Astrocyte of the hippocampus (primary cell): ENCODE results near the gene TRIM41.
"Not testable (repeated sequence)": the region's sequence is repeated elsewhere in the genome, so short reads cannot be mapped to it uniquely, and the experiment has no call there.

Source experiments
- DNase-seq: peaks from one replicate; pipeline ENCODE4 v3.0.0; 2011; ENCODE audit warnings: low read depth, low spot score

The TRIM41 gene

GRCh38 chr5:181223058-181223728 is at the start of gene TRIM41:
Gene TRIM41, plus strand, starts transcription at chr5:181223281. Its CDS starts 719 bp downstream, at chr5:181224000.
- DNase-seq, result peak; percentile 98

DNA sequence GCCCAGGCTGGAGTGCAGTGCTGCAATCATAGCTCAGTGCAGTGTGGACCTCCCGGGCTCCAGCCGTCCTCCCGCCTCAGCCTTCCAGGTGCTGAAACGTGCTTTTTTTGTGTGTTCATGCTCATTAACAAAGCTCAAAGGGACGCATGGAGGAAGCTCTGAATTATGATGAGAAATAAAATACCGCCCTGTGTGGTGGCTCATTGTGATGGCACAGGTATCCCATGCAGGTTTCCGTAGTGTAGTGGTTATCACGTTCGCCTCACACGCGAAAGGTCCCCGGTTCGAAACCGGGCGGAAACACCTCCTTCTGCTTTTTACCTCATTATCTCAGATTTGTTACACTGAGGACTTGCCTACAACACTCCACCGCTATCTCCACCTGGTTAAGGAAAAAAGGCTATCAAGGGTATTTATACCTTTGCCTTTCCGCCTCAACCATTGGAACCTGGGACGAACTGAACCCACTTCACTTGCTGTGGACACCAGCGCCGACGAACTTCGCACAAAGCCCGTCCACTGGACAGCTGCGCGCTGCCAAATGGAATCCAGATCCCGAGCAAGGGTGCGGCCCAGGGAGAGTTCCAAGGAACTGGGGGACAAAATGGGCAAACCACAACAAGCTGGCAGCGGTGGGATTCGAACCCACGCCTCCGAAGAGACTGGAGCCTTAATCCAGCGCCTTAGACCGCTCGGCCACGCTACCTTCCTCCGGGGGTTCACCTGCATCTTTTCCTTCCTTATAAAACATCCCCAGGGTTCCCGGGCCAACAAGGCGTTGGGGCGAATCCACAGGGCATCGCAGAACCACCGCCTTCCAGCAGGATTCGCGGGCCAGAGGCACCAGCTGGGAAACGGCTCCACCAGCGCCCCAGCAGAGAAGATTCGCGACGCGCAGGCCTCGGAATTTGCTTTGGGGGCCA is 49.4 kb upstream of the TRIM41 start:
- peak; percentile 42 for DNase-seq

- no peak for DNase-seq
Observed at GRCh38 chr5:181176254-181176952, 46.7 kb upstream of the TRIM41 start.

GRCh38 chr5:181177559-181177958 is 45.5 kb upstream of the TRIM41 start:
- not testable (repeated sequence) for DNase-seq

DNA sequence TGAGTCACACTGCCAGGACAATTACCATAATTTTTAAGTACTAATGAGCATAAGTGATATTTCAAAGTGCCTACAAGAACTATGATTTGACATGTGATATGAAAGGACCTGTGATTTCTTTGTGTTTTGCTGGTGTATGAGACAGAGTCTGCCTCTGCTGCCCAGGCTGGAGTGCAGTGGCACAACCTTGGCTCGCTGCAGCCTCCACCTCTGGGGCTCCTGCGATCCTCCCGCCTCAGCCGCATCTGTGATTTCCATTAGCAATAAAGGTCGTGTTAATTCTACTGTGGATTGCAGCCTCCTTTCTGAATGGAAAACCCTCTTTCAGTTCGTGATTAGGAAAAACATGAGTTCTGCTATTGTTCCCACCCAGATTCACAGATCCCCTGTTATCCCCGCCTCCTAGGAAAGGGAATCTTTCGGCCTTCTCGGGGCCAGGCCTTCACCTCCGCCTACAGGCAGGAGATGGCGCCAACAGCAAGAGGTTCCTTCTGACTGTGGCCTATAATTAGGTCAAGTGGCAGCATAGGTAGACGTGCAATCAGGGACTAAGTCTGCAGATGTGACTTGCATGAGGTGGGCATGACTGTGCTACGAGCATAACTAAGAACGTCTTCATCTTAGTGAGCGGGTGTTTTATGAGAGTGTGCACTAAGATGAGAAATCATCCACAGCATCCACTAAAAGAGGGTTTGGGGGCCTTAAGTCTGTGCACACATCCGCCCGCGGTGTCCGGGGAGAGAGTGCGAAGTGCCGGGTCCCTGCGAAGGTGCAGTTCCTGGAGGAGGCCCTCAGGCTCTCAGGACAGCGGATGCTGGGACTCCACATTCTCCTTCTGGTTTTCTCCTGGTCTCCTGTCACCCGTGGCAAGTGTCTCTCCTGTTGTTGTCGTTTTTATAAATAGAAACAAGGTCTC is 41.2 kb upstream of the TRIM41 start:
- peak; percentile 80 for DNase-seq

- DNase-seq, result no peak
Observed at GRCh38 chr5:181182651-181183050, 40.4 kb upstream of the TRIM41 start.

- DNase-seq, result no peak
Observed at GRCh38 chr5:181184845-181185216, 38.2 kb upstream of the TRIM41 start.

DNA sequence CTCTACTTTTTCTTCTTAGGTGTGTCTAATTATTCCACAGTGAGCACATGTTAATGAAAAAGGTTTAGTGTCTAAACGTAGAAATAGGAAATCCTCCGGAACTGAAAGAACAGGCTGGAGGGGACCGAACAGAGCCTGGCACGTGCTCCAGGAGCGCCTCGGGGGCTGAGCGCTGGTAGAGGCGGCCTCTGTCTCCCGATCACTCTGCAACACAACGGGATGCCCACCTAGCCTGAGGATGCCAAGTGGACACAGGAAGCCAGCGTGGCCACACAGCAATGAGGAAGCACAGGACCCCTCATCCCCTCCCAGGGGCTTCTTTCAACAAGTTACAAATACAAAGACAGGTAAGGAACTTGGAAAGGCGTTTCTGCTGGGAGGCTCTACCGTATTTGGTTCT is 37.5 kb upstream of the TRIM41 start:
- DNase-seq, result no peak

DNA sequence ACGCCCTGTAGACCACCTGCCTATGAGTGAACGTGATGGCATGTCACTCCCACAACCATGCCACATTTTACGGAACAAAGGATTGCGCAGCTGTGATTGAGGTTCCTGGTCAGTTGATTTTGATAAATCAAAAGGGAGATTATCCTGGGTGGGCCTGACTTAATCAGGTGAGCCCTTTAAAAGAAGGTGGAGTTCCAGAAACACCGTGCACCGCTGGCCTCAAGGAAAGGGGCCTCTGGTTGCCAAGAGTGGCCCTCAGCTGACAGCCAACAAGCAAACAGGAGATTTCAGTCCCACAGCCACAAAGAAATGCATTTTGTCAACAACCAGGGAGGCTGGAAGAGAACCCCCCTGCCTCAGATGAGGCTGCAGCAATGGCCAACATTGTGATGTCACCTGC is 37.1 kb upstream of the TRIM41 start:
- no peak for DNase-seq

DNA sequence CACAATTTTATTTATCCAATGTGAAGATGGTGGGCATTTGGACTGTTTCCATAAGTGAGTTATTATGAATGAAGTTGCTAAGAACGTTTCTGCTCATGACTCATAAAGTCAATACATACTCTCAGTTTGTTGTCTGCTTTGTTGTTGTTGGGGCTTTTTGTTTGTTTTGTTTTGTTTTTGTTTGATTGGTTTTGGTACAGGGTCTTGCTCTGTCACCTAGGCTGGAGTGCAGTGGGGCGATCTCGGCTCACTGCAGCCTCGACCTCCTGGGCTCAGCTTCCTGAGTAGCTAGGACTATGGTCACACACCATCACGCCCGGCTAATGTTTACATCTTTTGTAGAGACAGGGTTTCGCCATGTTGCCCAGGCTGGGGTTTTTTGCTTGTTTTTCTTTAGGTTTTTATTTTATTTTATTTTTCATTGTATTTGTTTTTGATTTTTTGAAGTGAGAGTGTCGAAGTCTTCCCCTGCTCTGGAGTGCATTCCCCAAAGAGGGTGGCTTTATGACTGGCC is 36.0 kb upstream of the TRIM41 start:
- DNase-seq, result no peak

GRCh38 chr5:181187500-181188213 is 35.4 kb upstream of the TRIM41 start:
- peak; percentile 78 for DNase-seq

DNA sequence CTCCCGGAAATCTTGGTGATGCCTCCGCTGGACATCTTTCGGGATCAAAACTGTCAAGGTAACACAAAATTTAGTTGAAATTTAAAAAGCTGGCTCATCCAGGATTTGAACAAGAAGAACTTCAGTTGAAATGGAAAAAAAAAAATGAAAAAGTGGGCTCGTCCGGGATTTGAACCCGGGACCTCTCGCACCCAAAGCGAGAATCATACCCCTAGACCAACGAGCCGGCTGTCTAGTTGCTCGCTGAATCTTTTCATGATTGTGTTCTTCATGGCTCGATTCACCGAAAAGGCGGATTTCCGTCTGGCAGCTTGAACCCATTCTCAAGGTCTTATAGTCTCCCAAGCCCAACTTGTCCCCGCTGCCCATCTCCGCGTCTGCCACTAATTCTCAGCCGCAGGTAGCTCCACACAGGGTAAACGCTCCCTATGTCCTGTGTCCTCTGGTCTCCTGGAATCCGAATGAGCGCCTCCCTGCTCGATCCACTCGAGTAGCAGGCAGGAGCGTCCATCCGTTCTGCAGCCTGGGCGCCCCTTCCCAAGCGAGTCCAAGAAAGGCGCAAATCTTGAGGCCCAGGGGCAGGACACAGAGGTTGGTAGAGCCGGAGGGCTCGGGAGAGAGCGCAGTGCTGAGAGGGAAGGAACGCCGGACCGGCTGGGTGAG is 34.2 kb upstream of the TRIM41 start:
- peak; percentile 85 for DNase-seq

- peak; percentile 59 for DNase-seq
Observed at GRCh38 chr5:181189363-181189961, 33.6 kb upstream of the TRIM41 start.

DNA sequence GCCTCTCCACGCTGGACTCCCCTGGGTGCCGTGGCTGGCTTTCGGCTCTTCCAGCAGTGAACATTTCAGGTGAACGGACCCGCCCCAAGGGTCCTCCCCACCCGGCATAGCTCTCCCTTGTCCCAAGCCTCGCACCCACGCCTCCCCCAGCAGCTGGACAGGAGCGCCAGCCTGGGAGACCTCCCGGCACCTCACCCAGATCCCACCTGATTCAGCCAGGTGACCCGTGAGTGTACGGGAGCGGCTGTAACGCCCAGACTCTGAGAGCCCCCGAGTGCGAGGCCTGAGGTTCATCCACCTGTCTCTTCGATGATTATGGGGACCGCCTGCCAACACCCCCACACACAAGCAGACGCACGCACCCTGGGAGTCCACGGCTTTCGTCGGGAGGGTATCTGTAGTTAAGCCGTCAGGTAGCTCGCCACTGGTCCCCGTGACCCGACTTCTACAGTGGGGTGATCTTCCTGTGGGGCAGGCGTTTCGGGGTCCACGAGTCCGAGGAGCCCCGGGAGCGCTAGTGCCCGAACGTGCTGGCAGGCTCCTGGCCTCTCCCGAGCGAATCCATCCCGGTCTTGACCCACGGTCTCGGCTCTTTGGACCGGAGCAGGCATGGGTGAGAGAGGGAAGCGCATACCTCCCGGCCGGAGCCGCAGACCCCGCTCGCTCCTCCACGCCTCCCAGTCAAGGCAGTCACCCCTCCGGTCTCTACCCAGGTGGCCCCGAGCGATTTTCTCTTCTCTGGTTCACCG is 32.9 kb upstream of the TRIM41 start:
- peak; percentile 36 for DNase-seq

DNA sequence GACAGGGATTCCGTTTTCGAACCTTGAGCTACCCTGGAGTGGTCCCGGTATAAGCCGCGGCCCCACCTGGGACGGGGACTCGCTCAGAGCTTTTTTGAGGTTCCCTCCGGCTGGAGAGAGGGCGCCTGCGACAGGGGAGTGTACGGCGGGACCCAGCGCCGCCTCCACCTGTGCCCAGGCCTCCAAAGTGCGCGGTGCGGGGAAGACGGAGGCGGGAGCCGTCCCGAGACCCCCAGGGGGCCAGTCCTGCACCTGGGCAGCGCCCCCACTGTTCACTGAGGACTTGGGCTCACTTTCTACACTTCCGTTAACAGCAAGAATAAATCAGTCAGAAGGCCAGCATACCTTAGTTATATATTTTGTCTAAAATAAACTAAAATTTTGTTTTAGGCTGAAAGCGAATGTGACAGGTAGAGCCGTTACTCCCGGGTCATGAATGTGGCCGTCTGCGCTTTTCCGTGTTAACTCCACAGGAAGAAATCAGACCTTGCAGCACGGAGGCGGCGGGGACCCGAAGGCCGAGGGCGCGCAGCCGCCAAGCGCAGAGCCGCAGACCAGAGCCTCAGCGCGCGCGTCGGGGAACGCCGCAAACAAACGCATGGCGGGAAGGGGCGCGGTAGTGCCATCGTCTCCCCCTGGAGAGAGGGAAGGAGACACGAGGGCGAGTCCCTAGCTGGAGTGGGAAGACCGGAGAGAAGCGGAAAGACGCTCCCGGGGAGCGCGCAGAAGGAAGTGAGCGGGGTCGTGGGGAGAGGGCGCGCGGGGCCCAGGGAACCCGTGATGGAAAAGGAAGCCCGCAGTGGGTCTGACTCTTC is 32.2 kb upstream of the TRIM41 start:
- peak; percentile 69 for DNase-seq

DNA sequence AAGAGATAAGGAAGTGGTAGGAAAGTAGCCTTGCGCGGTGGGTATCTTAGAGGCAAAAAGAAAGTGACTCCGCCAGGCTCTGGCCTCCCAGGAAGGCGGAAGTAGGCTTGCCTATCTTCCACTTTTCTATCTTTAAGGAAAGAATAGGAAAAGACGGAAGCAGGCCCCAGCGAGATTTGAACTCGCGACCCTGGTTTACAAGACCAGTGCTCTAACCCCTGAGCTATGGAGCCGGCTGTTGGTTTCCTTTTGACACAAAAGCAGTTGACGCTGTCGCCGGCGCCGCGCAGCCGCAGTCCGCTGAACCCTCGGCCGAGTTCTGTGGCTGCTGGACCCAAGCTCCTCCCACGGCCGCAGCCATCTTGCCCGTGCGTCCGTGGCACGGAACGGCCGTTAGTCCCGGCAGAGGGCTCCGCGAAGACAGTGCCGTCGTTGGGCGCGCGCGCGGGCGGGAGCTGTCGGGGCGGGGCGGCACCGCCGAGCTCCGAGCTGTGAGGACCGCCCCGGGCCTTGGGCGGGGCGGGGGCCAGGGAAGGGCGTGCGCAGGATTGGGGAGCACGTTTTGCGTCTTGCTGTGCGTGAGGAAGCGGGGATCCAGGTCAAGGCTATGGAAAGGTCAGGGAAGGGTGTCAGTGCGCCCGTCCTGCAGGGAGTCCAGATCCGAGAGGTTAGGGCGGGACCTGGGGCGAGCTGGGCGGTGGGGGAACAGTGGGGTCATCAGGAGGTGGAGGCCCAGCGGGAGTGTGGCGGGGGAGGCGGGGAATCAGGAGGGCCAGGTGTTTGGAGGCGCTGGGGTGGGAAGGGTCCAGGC is 31.4 kb upstream of the TRIM41 start:
- peak; percentile 98 for DNase-seq
